HG03103 (cell line): Measurements from ENCODE around the gene CFAP57.

Experiments used
- ATAC-seq: cut with Tn5 transposase; IDR thresholded peaks from one replicate; pipeline ENCODE4 v1.9.1; 2021; ENCODE audit warnings: low read depth; ENCODE audit not compliant: unreplicated experiment

Gene CFAP57

DNA sequence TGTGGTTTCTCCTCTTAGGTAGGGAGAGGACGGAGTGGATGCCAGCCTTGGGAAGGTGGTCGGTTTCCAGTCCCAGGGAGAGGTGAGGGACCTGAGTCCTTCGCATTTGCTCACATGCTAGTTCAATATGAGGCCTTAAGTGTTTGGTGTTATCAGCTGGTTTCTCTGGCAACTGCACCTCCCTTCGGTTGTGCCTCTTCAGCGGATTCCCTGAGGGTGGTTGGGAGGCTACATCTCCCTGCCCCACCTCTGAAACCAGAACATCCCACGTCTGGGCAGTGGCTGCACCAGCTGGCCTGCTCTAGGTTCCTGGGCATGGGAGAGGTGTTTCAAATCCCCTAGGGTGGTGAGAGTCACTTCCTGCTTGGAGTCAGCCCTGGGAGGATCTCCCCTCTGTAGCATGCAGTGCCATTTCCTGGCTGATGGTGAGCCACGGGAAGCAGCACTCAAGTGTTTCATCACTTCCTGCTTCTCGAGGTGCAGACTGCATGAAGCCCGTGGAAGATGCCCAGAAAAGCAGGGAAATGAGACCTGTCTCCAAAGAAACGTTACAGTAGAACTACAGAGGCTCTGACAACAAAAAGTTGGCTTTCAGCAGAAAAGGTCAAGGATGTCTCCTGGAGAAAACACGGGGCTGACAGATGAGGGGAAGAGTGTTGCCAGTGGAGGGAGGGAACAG lies 102.1 kb downstream of the CFAP57 start:
- ATAC-seq: no peak

DNA sequence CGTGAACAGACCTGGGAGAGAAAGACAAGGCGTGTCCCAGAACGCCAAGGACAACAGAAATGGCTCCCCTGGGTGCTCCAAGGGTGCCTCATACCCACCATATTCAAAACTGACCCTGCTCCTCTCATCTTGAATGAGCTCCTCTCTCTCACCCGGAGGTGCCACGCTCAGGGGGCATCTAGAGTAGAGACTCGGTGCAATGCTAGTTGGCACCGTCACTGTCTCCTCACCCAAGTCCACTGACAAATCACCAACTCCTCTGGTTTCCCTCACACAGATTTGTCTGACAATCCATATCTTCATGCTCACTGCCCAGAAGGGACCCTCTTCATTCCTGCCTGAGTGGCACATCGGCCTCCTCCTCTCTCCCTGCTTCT lies 102.7 kb downstream of the CFAP57 start:
- no peak for ATAC-seq

DNA sequence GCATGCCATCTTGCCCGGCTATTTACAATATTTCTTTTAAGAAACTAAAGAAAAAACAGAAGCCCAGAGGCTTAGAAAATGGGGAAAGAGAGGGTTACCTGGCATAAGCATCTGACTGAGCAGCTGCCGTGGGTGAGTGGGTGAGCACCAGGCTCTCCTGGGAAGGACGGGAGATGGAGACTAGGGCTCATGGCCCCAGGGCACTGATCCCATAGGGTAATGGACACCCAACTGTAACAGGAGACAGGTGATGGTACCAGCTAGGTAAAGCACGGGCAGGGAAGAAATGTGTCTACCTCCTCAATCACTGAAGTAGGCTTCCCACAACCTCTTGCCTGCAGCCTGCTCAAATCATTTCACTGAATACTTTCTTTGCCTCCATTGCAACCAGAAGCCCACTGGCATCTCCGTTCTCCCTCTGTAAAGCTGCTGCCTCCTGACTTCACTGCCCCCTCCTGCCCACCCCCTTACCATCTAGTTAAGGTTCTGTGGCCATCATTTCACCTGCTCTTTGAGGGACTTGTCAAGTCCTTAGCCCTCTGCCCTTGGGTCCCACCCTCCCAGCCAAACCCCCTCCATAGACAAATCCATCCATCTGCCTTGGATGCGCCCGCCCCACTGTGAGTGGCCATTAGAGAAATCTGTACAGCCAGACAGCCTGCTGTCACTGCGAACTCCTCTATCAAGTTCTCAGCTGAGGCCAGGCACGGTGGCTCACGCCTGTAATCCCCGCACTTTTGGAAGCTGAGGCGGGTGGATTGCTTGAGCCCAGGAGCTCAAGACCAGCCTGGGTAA lies 103.9 kb downstream of the CFAP57 start:
- ATAC-seq: no peak

DNA sequence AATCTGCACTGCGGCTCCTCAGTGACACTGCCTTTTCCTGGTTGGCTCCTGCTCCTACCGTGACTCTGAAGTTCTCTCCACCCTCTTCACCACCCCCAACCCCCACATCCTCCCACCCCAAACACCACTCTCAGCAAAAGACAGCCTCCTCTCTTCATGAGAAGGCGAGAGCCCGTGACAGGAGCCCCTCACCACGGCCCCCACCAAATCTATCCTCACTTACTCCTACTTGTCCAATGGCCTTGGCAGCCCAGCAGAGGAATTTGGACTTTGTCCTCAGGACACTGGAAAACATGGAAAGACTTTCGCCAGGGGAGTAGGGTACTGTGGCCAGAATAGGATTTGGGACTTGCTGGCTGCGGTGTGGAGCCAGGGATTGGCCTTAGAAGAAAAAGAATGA lies 104.5 kb downstream of the CFAP57 start:
- no peak for ATAC-seq

DNA sequence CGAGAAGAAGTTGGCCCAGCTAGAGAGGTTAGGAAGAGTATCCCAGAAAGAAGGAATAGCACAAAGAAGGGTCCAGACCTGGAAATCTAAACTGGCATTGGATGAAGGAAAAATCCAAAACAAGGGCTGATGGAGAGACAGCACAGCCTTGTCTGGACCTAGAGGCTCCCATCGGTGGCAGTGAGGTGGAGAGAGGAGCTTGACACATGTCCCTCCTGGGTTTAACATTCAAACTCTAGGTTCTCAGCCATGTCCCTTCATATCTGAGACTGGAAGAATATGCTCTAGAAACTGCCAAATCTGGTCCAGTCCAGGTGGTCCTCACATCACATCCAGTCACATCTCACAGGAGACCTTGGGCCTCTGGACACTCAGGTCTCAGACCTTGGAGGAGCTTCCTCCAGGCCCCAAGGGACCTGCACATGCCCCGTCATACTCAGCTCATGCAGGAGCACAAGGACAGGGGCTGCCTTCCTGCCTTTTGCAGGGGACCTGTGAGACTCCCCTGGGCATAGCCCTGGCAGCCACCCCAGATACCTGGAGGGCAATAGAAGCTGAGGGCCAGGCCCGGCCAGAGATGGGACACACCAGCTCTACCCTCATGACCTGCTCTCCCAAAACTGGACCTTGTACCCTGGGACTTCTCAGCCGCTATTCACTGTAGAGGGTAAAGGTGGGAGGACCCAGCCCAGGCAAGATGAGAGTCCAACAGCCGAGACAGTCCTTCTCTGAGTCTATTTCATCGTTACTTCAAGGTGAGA lies 105.2 kb downstream of the CFAP57 start:
- ATAC-seq: no peak

DNA sequence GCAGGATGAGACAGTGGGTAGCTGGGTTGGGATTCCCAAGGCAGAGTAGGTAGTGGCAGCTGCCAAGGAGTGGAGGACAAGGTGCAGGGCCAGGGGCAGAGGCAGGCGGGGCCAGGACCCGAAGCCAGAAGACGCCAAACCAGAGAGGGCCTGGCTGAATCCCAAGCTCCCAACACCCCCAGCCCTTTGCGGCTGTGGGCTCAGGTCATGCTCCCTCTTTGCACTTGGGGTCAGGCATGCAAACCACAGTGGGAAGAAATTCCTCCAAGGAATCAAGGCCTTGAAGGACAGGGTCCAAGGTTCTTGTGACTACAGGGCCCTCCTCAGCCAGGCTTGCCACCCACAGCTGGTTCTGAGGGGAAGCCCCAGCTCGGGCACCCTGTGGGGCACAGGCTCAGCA lies 107.0 kb downstream of the CFAP57 start:
- no peak for ATAC-seq

DNA sequence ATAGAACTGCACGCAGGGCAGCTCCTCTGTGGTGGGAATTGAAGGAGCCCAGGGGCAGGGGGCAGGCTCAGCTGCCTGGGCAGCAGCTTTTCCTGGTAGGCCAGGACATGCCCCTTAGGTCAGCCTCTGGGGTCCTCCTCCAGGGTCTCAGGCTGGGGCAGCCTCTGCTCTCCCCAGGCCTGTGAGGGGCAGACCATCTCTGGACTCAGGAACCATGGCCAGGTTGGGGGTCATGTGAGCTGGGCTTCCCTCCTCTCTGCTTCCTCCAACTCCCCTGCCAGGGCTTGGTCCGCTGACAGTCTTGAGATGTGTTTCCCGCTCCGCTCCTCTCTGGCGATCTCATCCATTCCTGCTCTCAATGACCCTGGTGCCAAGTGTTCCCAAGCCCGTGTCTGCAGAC lies 107.5 kb downstream of the CFAP57 start:
- no peak for ATAC-seq

DNA sequence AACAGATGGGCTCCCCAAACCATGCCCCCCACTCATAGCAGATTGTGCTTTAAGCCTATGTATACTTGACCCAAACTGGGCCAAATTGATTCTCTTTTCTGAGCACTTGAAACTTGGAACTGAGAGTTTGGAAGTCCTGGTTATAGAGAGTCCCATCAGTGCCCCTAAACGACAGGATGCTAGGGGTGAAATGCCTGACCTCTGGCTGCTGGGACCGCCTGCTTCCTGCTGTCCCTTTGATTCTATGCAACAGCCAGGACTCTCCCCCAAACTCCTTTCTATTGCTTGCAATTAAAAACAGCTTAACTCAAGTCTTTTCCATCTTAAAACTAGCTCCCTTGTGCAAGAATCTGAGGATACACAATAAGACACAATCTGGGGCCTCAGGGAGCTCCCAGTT lies 108.6 kb downstream of the CFAP57 start:
- no peak for ATAC-seq

DNA sequence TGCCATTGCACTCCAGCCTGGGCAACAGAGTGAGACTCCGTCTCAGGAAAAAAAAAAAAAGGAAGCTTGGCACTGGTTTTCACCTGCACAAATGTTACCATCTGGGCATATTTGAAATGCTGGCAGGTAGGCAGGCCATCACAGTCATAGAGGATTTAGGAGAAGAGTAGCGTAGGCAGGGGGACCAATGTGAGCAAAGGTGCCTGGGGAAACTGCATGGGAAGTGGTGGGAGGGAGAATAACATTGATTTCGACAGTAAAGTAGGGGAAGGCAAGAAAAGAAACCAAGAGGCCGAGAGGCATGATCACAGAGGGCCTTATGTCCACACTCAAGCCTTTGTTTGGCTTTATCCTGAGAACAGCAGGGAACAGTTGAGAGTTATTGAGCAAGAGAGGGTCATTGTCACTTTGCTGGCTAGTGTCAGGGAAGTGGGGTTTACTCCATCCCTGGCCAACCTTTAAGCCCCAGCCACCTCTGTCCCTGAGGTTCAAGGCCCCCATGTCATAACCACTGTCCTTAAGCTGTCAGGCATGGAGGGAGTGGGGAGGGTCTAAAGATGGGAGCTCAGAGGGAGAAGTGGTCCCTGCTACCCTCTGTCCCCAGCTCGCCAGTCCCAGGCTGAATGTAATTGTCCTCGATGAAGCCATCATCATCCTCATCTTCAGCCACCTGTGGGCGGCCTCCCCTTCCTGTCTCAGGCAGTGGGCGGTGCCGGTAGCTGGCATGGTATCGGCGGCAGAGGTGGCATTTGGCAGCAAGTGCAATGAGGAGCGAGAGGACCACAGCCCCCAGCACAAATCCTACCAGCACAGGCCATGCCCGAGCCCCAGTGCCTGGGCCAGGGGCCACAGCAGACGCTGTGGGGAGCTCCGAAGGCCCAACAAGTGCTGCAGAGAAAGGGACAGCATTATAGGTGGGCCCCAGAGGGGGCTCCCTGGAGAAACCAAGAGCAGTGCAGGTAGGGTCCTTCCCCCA lies 110.4 kb downstream of the CFAP57 start:
- no peak for ATAC-seq

DNA sequence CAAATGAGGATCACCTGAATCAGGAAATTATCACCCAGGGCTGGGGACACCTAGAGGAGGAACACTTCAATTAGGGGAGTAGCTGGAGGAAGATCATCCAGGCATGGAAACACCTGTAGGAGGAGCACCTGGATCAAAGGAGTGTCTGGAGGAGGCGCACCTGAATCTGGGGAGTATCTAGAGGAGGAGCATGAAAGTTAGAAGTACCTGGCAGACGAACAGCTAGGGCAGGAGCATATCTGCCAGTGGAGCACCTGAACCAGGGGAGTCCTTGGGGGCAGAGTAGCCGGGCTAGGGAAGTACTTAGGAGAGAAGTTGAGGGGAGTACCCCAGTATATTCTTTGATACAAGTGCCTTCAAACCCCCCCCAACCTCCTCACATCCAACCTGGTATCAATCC lies 111.9 kb downstream of the CFAP57 start:
- ATAC-seq: no peak

DNA sequence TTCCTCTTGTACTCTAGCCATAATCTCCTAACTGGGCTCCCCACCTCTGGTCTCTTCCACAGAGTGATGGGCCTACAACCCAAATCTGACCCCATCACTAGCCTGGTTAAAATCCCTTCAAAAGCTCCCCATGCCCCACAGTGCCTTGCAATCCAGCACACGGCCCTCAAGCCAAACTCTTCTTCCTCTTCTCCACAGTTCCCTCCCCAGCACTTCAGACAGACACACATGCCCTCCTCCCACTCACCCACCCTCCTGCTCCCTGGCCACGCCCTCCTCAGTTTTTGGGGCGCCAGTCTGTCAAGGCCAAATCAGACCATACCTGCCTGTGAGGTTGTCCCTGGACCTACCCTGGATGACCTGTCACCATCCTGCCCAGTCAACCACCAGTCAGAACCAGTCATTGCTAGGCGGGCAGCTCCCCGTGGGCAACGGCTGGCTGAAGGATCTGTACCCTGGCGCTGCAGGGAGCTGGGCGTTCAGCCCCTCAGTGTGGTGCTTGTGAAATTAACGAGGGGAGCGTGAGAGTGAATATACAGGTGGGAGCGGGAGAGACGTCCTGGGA lies 112.5 kb downstream of the CFAP57 start:
- no peak for ATAC-seq

DNA sequence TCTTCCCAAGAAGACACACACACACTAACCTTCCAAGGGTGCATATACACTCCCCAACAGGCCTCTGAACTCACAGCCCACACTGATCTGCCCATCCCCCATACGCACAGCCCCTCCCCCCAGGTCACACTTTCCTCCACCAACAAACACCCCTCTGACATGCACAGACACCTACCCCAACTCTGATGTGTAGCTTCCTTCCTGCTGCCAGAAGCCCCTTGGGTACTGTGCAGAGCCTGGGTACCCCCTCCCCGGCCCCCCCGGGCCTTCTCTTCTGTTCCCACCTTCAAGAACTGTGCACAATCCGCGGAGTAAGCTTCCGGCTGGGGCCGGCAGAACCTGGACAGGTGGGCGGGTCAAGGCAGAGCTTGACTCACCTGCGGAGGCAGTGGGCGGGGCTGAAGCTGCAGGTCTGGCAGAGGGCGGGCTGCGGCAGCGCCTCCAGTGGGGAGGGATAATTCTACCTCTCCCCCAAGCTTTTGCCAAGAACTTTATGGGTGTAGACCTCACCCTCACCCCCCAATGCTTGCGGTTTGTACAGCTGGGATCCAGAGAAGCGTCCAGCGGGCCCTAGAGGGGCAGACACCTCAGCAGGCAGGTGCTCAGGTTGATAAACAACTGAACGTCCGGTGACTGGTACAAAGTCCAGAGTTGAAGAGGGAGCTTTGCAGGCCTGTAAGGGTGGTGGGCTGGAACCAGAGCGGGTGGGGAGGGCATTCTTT lies 113.3 kb downstream of the CFAP57 start, which contains the start of gene C1orf210:
TSS of gene C1orf210 (minus strand) at position 313 of the 722 bp plus-strand sequence. CDS start 2,311 bp downstream, outside the sequence.
- ATAC-seq: no peak

DNA sequence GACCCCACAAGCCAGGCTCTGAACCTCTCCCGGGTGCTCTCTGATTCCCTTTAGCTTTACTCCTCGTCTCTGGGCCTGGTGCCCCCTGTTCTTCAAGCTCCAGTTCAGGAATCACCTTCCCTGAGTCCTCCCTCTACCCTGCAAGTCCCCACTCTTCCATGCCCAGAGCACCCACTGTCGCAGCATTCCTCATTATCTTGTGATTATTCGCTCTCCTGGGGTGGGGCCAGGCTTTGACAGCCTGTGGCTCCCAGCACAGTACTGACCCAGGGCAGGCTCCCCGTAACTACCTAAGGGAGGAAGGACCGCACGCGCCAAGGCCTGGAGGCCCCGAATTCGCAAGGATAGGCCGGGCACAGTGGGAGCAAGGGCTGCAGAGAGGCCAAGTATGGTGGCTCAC lies 114.0 kb downstream of the CFAP57 start:
- no peak for ATAC-seq

DNA sequence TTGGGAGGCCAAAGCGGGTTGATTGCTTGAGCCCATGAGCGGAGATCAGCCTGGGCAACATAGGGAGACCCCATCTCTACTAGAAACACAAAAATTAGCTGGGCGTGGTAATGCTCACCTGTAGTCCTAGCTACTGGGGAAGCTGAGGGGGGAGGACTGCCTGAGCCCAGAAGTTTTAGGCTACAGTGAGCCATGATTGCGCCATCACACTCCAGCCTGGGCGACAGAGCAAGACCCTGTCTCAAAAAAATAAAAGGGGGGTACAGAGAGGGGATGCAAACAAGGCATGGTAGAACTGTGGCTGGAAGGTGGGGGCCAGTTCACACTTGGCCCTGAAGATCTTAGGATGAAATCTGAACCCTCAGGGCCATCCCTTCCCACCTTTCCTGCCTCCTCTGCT lies 114.4 kb downstream of the CFAP57 start:
- ATAC-seq: no peak

DNA sequence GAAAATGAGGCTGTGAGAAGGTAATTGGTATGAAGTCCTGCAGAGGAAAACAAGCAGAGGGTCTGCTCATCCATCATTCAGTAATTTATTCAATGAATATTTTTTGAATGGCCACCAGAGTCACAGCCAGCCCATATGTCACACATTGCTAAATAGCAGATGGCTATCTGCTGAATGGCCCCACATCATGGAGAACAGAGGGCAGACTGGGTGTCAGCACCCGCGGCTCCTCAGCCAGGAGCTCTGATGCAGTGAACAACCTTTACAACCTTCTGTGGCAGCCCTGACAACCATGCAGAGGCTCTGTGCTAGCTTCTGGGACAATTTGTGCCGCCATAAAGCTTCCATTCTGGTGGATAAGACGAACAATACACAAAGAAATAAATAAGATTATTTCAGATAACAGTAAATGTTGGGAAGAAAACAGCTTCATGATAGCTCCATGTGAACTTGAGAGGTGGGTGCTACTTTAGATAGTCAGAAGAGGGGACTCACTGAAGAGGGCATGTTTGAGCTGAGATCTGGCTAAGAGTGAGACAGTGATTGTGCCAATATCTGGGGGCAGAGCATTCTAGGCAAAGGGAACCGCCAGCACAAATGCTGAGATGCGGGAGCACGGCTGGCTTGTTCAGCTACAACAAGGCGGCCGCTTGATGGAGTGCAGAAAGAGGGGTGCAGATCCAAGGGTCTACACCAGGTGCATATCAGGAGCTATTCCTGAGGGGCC lies 116.1 kb downstream of the CFAP57 start:
- no peak for ATAC-seq

DNA sequence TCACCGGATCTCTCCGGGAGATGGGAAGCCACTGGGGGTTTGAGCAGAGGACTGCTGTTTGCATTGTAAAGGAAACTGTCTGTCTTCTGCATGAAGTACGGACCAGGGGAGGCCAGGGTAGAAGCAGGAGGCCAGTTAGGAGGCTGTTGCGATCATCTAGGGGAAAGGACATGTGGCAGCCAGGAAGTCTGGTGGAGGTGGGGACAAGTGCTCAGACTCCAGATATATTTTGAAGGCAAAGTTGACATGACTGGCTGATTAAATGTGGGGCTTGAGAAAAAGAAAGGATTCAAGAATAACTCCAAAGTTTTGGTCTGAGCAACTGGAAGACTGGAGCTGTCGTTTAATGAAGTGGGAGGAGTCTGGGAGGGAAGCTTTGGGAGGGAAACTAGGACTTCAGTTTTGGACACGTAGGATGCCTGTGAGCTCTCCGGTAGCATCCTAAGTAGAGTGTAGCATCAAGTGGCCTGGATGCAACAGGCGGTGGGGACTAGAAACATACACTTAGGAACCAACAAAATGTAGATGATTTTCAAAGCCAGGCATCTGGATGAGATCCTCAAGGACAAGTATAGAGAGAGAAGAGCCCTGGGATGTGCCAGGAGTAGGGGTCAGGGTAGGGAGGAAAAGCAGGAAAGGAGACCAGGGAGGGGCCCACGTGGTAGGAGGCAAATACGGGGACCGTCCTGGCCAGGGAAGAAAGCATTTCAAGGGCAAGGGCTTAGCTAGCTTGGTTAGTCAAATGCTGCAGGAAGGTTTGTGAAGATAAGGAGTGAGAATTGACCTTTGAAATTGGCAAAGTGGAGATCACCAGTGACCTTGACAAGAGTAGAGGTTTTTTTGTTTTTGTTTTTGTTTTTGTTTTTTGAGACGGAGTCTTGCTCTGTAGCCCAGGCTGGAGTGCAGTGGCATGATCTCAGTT lies 116.9 kb downstream of the CFAP57 start:
- no peak for ATAC-seq

DNA sequence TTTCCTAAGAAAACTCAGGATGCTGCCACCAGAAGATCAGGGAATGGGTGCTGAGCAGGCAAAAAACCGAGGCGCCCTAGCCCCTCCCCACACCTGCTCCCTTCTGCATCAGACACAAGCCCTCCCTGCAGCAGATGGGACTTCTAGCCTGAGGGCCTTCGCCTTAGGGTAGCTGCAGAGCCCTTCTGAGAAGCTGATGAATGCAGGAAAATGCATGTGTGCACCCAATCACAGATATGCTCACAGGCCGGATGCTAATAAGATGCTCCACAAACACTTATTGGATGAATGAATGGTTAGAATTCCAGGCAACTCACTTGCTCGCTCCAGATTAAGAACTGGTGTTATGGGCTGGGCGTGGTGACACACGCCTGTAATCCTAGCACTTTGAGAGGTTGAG lies 120.1 kb downstream of the CFAP57 start:
- ATAC-seq: no peak

DNA sequence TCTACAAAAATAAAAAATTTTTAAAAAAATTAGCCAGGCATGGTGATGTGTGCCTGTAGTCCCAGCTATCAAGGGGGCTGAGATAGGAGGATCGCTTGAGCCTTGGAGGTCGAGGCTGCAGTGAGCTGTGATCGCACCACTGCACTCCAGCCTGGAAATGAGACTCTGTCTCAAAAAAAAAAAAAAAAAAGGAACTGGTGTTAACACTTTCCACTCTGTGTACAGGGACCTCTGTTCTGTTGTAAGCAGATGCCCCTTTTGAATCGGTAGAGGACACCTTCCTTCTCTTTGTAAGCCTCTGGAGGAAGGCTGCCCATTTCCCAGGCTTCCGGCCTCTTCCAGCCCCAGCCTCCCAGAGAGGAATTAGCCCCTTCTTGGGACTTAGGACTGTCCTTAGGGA lies 120.5 kb downstream of the CFAP57 start:
- ATAC-seq: no peak
